Gastrocnemius medialis (tissue), 4 donors: ENCODE data around the gene TNIK. TPM values are rescaled to one million over a fixed set of nuclear protein-coding genes. Genes with fewer than 3 reads are reported as not detected.

ENCODE experiments used
- ATAC-seq, 2 donors: fragments of 150-250 bp; one replicate each; pipeline ENCODE4 v1.9.1; 2016
- DNase-seq, 2 donors: peaks; one replicate each; pipeline ENCODE4 v3.0.0-alpha.2; 2019
- H3K27ac ChIP-seq, 4 donors: fragments of 200-600 bp; sonication (generic); 1 replicate in 1 of 4; 2 replicates in 3 of 4; pipeline ENCODE4 v1.5.1; 2016 to 2018; ENCODE audit warnings: mild to moderate bottlenecking in 2 of 4, moderate library complexity in 1 of 4
- H3K27me3 ChIP-seq, 3 donors: fragments of 200-600 bp; sonication (generic) in 2 of 3; 1 replicate in 1 of 3; 2 replicates in 2 of 3; pipeline versions ENCODE4 v1.5.1 to v1.6.0; 2016 to 2019; ENCODE audit warnings: mild to moderate bottlenecking in 1 of 3, moderate library complexity in 1 of 3
- H3K36me3 ChIP-seq, 2 donors: fragments of 200-600 bp; sonication (generic) in 1 of 2; one replicate each; pipeline ENCODE4 v1.5.1; 2017 to 2018
- H3K4me1 ChIP-seq, 2 donors: fragments of 200-600 bp; sonication (generic) in 1 of 2; one replicate each; pipeline ENCODE4 v1.5.1; 2016 to 2017; ENCODE audit warnings: mild to moderate bottlenecking in 2 of 2
- H3K4me3 ChIP-seq, 4 donors: fragments of 200-600 bp; sonication (generic) in 3 of 4; 1 replicate in 1 of 4; 2 replicates in 3 of 4; pipeline ENCODE4 v1.5.1; 2016 to 2019; ENCODE audit warnings: mild to moderate bottlenecking in 2 of 4
- H3K9me3 ChIP-seq, 3 donors: fragments of 200-600 bp; sonication (generic) in 2 of 3; 1 replicate in 1 of 3; 2 replicates in 2 of 3; pipeline ENCODE4 v1.5.1; 2016 to 2019
- CTCF ChIP-seq, 5 experiments: fragments of 450-650 bp in 3 of 5; fragments of 200-600 bp in 2 of 5; sonication (generic) in 2 of 5; IDR thresholded peaks in 4 of 5; conservative IDR thresholded peaks in 1 of 5; 1 replicate in 4 of 5; 2 replicates in 1 of 5; pipeline ENCODE4 v1.5.1; 2016 to 2019; ENCODE audit warnings: antibody characterized with exemption in 5 of 5, mild to moderate bottlenecking in 3 of 5, moderate library complexity in 3 of 5
- POLR2A ChIP-seq, 2 donors: fragments of 450-650 bp; IDR thresholded peaks; one replicate each; pipeline ENCODE4 v1.6.1; 2017; ENCODE audit warnings: antibody characterized with exemption in 2 of 2, mild to moderate bottlenecking in 2 of 2, moderate library complexity in 2 of 2
- in situ Hi-C, 4 donors: fragments of 200-750 bp; cut with MboI; loops; one replicate each; pipeline versions ENCODE4 v1.15.0 to v1.8.0; 2017; ENCODE audit warnings: low sequenced_read_pairs in 4 of 4
- intact Hi-C: fragments of 100-400 bp; cut with DNase I; formaldehyde crosslinking; loops from one replicate; pipeline ENCODE4 v1.15.1; 2023; ENCODE audit warnings: low total_unique reads
- total RNA-seq, 4 donors: library from RNA; depleted of rRNA; stranded (reverse); fragments of >200 nt; gene quantifications; one replicate each; pipeline versions ENCODE4 v1.1.0 to v1.2.3, GENCODE V29; 2016

TNIK gene
- total RNA-seq, 4 donors from 2014 or later = 5.2 to 19.7 (median 10.6) TPM

- no peaks in the 10 kb centered on the region for H3K9me3 ChIP-seq
- ATAC-seq (no peak), DNase-seq (no peak)
- no peaks in the 10 kb centered on the region for H3K36me3 ChIP-seq
- H3K4me3 ChIP-seq = no peak overlapping the region
- TF ChIP-seq CTCF (IDR thresholded peaks at IDR 0.05 in 4 of 5, conservative IDR thresholded peaks at IDR 0.05 in 1 of 5) = no peak
- no peak for TF ChIP-seq POLR2A (IDR thresholded peaks at IDR 0.05)
- intact Hi-C loops (loop anchor here (2.0 to 10.0 kb wide), 2 partner anchors 380 to 648 kb away; no protein-coding TSS in a partner anchor), in situ Hi-C loops (loop anchor here (5.0 to 25.0 kb wide), 5 partner anchors 271 to 381 kb away; partner anchors contain the start of gene TNIK (in 3 of the 4))
- H3K27ac ChIP-seq = no peak overlapping the region
- H3K4me1 ChIP-seq = peaks cover 21 to 29% of the 10 kb centered on the region in 2 donors
- no peaks in the 10 kb centered on the region for H3K27me3 ChIP-seq
Observed at GRCh38 chr3:171186383-171186782, 273.8 kb downstream of the TNIK start.

DNA sequence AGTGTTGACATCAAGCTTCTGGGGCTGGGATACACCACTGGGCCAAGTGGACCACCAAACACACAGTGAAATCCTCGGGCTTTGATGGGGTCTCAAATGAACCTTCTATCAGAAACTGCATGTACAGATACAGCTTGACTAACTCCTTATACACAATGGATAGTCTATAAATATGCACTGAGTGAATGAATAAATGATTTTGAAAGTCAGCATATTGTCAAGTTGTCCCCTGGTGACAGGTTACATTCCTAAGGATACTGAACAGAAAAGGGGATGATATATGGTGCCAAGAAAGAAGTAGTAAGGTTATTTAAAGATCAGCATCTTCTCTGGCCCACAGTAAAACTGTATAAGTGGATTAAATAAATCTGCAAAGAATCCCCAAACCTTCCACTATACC lies 274.2 kb downstream of the TNIK start:
- H3K4me3 ChIP-seq = no peak overlapping the region
- H3K9me3 ChIP-seq = no peaks in the 10 kb centered on the region
- in situ Hi-C loops = loop anchor here (5.0 to 25.0 kb wide), 5 partner anchors 271 to 381 kb away; partner anchors contain the start of gene TNIK (in 3 of the 4)
- no peaks in the 10 kb centered on the region for H3K27me3 ChIP-seq
- H3K36me3 ChIP-seq = no peaks in the 10 kb centered on the region
- peaks cover 21 to 29% of the 10 kb centered on the region in 2 donors for H3K4me1 ChIP-seq
- ATAC-seq (no peak), DNase-seq (no peak)
- intact Hi-C loops = loop anchor here (2.0 to 10.0 kb wide), 2 partner anchors 381 to 649 kb away; no protein-coding TSS in a partner anchor
- no peak overlapping the region for H3K27ac ChIP-seq
- no peak for TF ChIP-seq POLR2A (IDR thresholded peaks at IDR 0.05)
- no peak for TF ChIP-seq CTCF (IDR thresholded peaks at IDR 0.05 in 4 of 5, conservative IDR thresholded peaks at IDR 0.05 in 1 of 5)

DNA sequence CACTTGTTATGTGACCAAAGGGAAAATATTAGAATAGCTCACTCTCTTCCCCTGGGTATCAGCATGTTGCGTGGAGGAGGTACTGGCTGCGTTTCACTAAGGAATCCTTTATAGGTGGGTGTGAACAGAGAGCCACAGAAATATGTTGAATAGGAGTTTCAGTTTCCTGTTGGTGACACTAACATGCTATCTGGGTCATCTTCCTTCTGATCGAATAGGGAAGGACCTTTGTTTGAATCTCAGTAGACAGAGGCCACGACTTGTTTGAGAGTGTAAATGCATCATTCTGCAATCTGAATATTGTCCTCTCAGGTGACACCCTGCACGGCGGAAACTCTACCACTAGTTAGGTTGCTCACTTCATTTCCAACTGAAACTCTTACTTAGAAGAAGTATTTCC lies 275.8 kb downstream of the TNIK start:
- no peaks in the 10 kb centered on the region for H3K36me3 ChIP-seq
- no peak for TF ChIP-seq POLR2A (IDR thresholded peaks at IDR 0.05)
- no peak for TF ChIP-seq CTCF (IDR thresholded peaks at IDR 0.05 in 4 of 5, conservative IDR thresholded peaks at IDR 0.05 in 1 of 5)
- peaks cover 21 to 29% of the 10 kb centered on the region in 2 donors for H3K4me1 ChIP-seq
- no peak overlapping the region for H3K27ac ChIP-seq
- intact Hi-C loops (loop anchor here (10.0 kb wide), 1 partner anchor 650 kb away; no protein-coding TSS in a partner anchor), in situ Hi-C loops (loop anchor here in 3 of 4 donors (10.0 to 25.0 kb wide), 3 partner anchors 278 to 380 kb away; partner anchors contain the start of gene TNIK (in 3 of the 3))
- H3K27me3 ChIP-seq = no peaks in the 10 kb centered on the region
- no peak for ATAC-seq
- no peak for DNase-seq
- no peaks in the 10 kb centered on the region for H3K9me3 ChIP-seq
- H3K4me3 ChIP-seq = no peak overlapping the region

DNA sequence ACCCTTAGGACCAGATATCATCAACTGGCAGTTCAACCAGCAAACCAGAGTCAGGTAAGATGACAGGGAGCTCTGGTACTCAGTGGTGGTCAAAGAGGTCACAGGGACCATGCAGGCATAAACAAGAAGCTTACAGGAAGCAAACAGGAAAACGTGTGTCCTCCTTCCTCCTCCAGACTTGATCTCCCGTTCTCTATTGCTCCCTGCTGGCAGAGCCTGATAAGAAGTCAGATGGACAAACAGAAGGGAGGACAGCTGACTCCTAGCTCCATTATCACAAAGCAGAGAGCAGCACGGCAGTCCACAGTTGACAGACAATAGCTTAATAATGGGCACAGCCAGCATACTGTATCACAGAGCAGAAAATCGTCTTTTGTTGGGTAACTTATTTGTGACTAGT lies 277.2 kb downstream of the TNIK start:
- TF ChIP-seq CTCF (IDR thresholded peaks at IDR 0.05 in 4 of 5, conservative IDR thresholded peaks at IDR 0.05 in 1 of 5) (no peak), POLR2A (IDR thresholded peaks at IDR 0.05) (no peak)
- Histone ChIP-seq H3K4me3 (no peak overlapping the region), H3K36me3 (no peaks in the 10 kb centered on the region), H3K9me3 (no peaks in the 10 kb centered on the region), H3K27me3 (no peaks in the 10 kb centered on the region), H3K4me1 (peaks cover 21 to 29% of the 10 kb centered on the region in 2 donors), H3K27ac (no peak overlapping the region)
- intact Hi-C loops = loop anchor here (10.0 kb wide), 1 partner anchor 652 kb away; no protein-coding TSS in a partner anchor
- ATAC-seq (no peak), DNase-seq (no peak)
- in situ Hi-C loops = loop anchor here in 3 of 4 donors (10.0 to 25.0 kb wide), 3 partner anchors 279 to 382 kb away; partner anchors contain the start of gene TNIK (in 3 of the 3)
